Transverse colon (tissue), 3 donors: ENCODE results near the gene NOX4.

Experiments used
- CTCF ChIP-seq, 5 experiments: fragments of 200-600 bp in 3 of 5; fragments of 450-650 bp in 2 of 5; sonication (generic) in 3 of 5; IDR thresholded peaks; 1 replicate in 2 of 5; 2 replicates in 3 of 5; pipeline ENCODE4 v1.5.1; 2016 to 2017; ENCODE audit warnings: antibody characterized with exemption in 5 of 5, inconsistent platforms in 3 of 5, mild to moderate bottlenecking in 2 of 5, moderate library complexity in 1 of 5
- EP300 ChIP-seq: sonication (generic); formaldehyde crosslinking; IDR thresholded peaks from one replicate; pipeline ENCODE4 v1.6.1; 2017; ENCODE audit warnings: antibody characterized with exemption, low read depth
- POLR2A ChIP-seq: fragments of 450-650 bp; IDR thresholded peaks from one replicate; pipeline ENCODE4 v1.6.1; 2016; ENCODE audit warnings: antibody characterized with exemption, mild to moderate bottlenecking, moderate library complexity

- no peak for TF ChIP-seq CTCF (IDR thresholded peaks at IDR 0.05)
- TF ChIP-seq POLR2A: no peak
- TF ChIP-seq EP300: no peak
Observed at GRCh38 chr11:89293965-89294679, 197.1 kb downstream of the NOX4 start.
